IMR-90 (cell line): ENCODE data around the gene C10orf90. TPM values are rescaled to one million over a fixed set of nuclear protein-coding genes. Genes with fewer than 3 reads are reported as not detected.

Experiments
- ATAC-seq: fragments of 200-7000 bp; cut with Tn5 transposase; 2 replicates; pipeline ENCODE4 v1.9.1; 2020; ENCODE audit warnings: low read depth, mild to moderate bottlenecking, moderate library complexity
- BruUV-seq: library from RNA; stranded (reverse); fragments of 400-500 nt; replicated peaks from 2 replicates; lab custom pipeline; 2021; lab: Mats Ljungman, UMichigan
- CTCF ChIA-PET: fragments of 300-600 bp; formaldehyde crosslinking; extraction: SDS; loops from one replicate; lab custom pipeline; 2021; ENCODE audit warnings: antibody characterized with exemption; lab: Yijun Ruan, JAX
- POLR2A ChIA-PET: fragments of 300-600 bp; sonication (Branson Sonifier 250); formaldehyde crosslinking; loops from one replicate; lab custom pipeline; 2022; ENCODE audit warnings: antibody characterized with exemption; ENCODE audit not compliant: unreplicated experiment; lab: Charles Lee
- DNase-seq: peaks from one replicate; pipeline ENCODE4 v3.0.0; 2013
- H2AFZ ChIP-seq: replicated peaks from 2 replicates; pipeline ENCODE3; 2013; ENCODE audit warnings: low read length, mild to moderate bottlenecking; ENCODE audit not compliant: poor library complexity
- H2AK5ac ChIP-seq: 2 replicates; pipeline ENCODE4 v1.6.1; 2013; ENCODE audit warnings: low read depth, low read length, inconsistent platforms
- H2AK9ac ChIP-seq: replicated peaks from 2 replicates; pipeline ENCODE3; 2013; ENCODE audit warnings: mild to moderate bottlenecking, low read depth, low read length, moderate library complexity; ENCODE audit not compliant: poor library complexity
- H2BK120ac ChIP-seq: 2 replicates; pipeline ENCODE4 v1.6.1; 2013; ENCODE audit warnings: low read depth, low read length, inconsistent platforms
- H2BK15ac ChIP-seq: 3 replicates; pipeline ENCODE4 v1.6.1; 2013; ENCODE audit warnings: low read depth, low read length, inconsistent platforms
- H2BK20ac ChIP-seq: 2 replicates; pipeline ENCODE4 v1.6.1; 2013; ENCODE audit warnings: low read depth, mild to moderate bottlenecking, inconsistent platforms, low read length, moderate library complexity
- H2BK5ac ChIP-seq: 2 replicates; pipeline ENCODE4 v1.6.1; 2013; ENCODE audit warnings: mild to moderate bottlenecking, low read depth, low read length, inconsistent platforms; ENCODE audit not compliant: poor library complexity, severe bottlenecking
- H3K14ac ChIP-seq: replicated peaks from 2 replicates; pipeline ENCODE4 v1.6.1; 2013; ENCODE audit warnings: low read depth, low read length, inconsistent platforms
- H3K18ac ChIP-seq: 2 replicates; pipeline ENCODE4 v1.6.1; 2013; ENCODE audit warnings: low read depth, low read length, control low read depth
- H3K23ac ChIP-seq: 2 replicates; pipeline ENCODE4 v1.6.1; 2013; ENCODE audit warnings: low read depth, low read length, inconsistent platforms
- H3K27ac ChIP-seq: 2 replicates; pipeline ENCODE4 v1.5.1; 2013; ENCODE audit warnings: mild to moderate bottlenecking, control low read depth, low read length; ENCODE audit not compliant: insufficient read depth
- H3K27me3 ChIP-seq: 2 replicates; pipeline ENCODE4 v1.6.1; 2013; ENCODE audit warnings: low read length; ENCODE audit not compliant: control insufficient read depth, insufficient read depth
- H3K36me3 ChIP-seq: 2 replicates; pipeline ENCODE4 v1.6.1; 2013; ENCODE audit warnings: low read length, mixed read lengths; ENCODE audit not compliant: control insufficient read depth, insufficient read depth
- H3K4ac ChIP-seq: 2 replicates; pipeline ENCODE4 v1.6.1; 2013; ENCODE audit warnings: low read depth, low read length, inconsistent platforms
- H3K4me1 ChIP-seq: 2 replicates; pipeline ENCODE4 v1.6.1; 2013; ENCODE audit warnings: low read length, mixed read lengths; ENCODE audit not compliant: control insufficient read depth, insufficient read depth
- H3K4me2 ChIP-seq: 2 replicates; pipeline ENCODE4 v1.6.1; 2013; ENCODE audit warnings: low read depth, mild to moderate bottlenecking, control low read depth, low read length, moderate library complexity
- H3K4me3 ChIP-seq: 2 replicates; pipeline ENCODE4 v1.5.1; 2013; ENCODE audit warnings: low read depth, mild to moderate bottlenecking, control low read depth, low read length, moderate library complexity; ENCODE audit not compliant: insufficient read depth
- H3K56ac ChIP-seq: 2 replicates; pipeline ENCODE4 v1.6.1; 2013; ENCODE audit warnings: low read length, inconsistent platforms; ENCODE audit not compliant: insufficient read depth; ENCODE audit errors: extremely low read depth
- H3K79me1 ChIP-seq, 2 experiments: 2 replicates each; pipeline ENCODE4 v1.6.1; 2013; ENCODE audit warnings: low read length in 2 of 2, inconsistent platforms in 1 of 2, low read depth in 1 of 2
- H3K9ac ChIP-seq: 2 replicates; pipeline ENCODE4 v1.6.1; 2013; ENCODE audit warnings: low read depth, low read length, control low read depth
- H3K9me1 ChIP-seq: 2 replicates; pipeline ENCODE4 v1.6.1; 2013; ENCODE audit warnings: low read length, inconsistent platforms; ENCODE audit not compliant: insufficient read depth
- H3K9me3 ChIP-seq: 2 replicates; pipeline ENCODE4 v1.6.1; 2013; ENCODE audit warnings: low read length; ENCODE audit not compliant: control insufficient read depth, insufficient read depth
- H4K20me1 ChIP-seq: 2 replicates; pipeline ENCODE4 v1.6.1; 2013; ENCODE audit warnings: low read length, inconsistent platforms; ENCODE audit not compliant: insufficient read depth
- H4K5ac ChIP-seq: 2 replicates; pipeline ENCODE4 v1.6.1; 2013; ENCODE audit warnings: mild to moderate bottlenecking, low read depth, low read length, control low read depth
- H4K8ac ChIP-seq, 2 experiments: 2 replicates each; pipeline ENCODE4 v1.6.1; 2013; ENCODE audit warnings: low read depth in 2 of 2, low read length in 2 of 2, control low read depth in 1 of 2, inconsistent platforms in 1 of 2
- H4K91ac ChIP-seq: 2 replicates; pipeline ENCODE4 v1.6.1; 2013; ENCODE audit warnings: low read depth, low read length, inconsistent platforms; ENCODE audit not compliant: insufficient read depth
- MAFK ChIP-seq: IDR thresholded peaks from 2 replicates; pipeline ENCODE4 v1.6.1; 2012; ENCODE audit warnings: low read depth, low read length, improper control_type of control experiment
- WGBS, 2 experiments: methylation state at CpG; one replicate each; pipeline versions ENCODE4 v1.1.5 to v1.1.7; 2013; ENCODE audit warnings: missing lambda C conversion rate in 2 of 2; ENCODE audit not compliant: insufficient read length in 1 of 2; ENCODE audit errors: extremely low coverage in 2 of 2; 5-methylcytosine and 5-hydroxymethylcytosine counted together
- dilution Hi-C: fragments of 300-500 bp; cut with HindIII; formaldehyde crosslinking; loops from one replicate; pipeline ENCODE4 v1.14.3; 2018; ENCODE audit warnings: low sequenced_read_pairs; ENCODE audit not compliant: unreplicated experiment
- in situ Hi-C: fragments of 300-500 bp; cut with MboI; formaldehyde crosslinking; loops from 3 replicates; pipeline ENCODE4 v1.14.3; 2019; ENCODE audit warnings: low sequenced_read_pairs, inconsistent platforms, mixed read lengths
- intact Hi-C: fragments of 100-400 bp; cut with micrococcal nuclease; formaldehyde crosslinking; loops from 2 replicates; pipeline ENCODE4 v1.10.0; 2022
- polyA plus RNA-seq, 3 experiments: library from polyadenylated mRNA; depleted of rRNA; stranded (reverse); fragments of >200 nt; gene quantifications; 2 replicates each; pipeline ENCODE4 v1.2.3, GENCODE V29; 2012; ENCODE audit warnings: low replicate concordance in 1 of 3
- total RNA-seq: library from RNA; depleted of rRNA; stranded (reverse); fragments of >200 nt; gene quantifications from 2 replicates; pipeline ENCODE4 v1.2.3, GENCODE V29; 2012

C10orf90 gene
- total and polyA plus RNA-seq, 2 of the 4 experiments (the other 2 are of a cell fraction), result 0.05 to 0.18 TPM

DNA sequence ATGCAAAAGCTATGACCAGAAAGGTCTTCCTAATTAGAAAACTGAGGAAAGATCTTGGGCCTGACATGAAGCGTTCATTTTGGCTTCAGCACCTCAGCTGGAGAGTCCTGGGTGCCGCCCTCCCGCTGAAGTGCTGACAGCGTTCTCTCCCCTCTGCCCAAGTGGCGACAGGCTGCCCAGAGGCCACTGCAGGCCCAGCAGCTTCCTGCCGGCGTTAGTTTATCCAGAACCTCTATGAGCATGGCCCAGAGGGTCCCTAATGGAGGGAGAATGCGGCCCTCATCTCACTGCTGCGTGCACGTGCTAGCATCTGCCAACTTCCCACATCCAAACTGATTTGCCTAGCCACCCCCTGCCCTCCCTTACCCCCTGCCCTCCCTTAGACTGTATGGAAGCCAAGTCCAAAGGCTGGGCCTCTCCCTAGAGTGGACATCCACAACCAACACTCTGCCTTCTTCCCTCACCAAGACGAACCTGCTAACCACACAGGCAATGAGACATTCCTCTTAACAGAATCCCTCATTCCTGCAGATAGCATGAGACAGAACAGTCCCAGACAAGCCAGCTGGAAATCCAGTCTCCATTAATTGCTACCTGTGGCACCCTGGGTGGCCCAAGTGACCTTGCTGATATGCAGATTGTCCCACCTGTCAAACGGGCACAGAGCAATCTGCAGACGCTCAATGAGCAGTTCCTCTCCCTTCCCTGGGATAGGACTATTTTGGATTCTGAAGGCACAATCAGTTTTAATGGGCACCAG, 108.4 kb downstream of the C10orf90 start:
- no peak overlapping the region for H3K4me3 ChIP-seq
- dilution Hi-C loops, result no loop called here
- H2AK9ac ChIP-seq, result peak overlapping the region; percentile 13
- 35% methylated on average over 8 of the region's 13 CpGs; no CpG with 5 or more reads in 1 of the 2 experiments for WGBS, 2 experiments
- H3K9ac ChIP-seq, result no peak overlapping the region
- no peak overlapping the region for H3K4ac ChIP-seq
- H4K8ac ChIP-seq, result no peak overlapping the region
- H3K56ac ChIP-seq, result peak overlapping the region; percentile 14; the same call in 1 of the 2 replicates
- DNase-seq (no peak), ATAC-seq (peak; percentile 44)
- H2BK5ac ChIP-seq, result no peak overlapping the region
- ChIA-PET POLR2A (no interaction called here), CTCF (no interaction called here)
- in situ Hi-C loops, result no loop called here
- H3K18ac ChIP-seq, result no peak overlapping the region
- no peak for TF ChIP-seq MAFK
- H4K5ac ChIP-seq, result no peak overlapping the region
- no peaks in the 10 kb centered on the region for H4K20me1 ChIP-seq
- H3K36me3 ChIP-seq, result no peaks in the 10 kb centered on the region
- no peak overlapping the region for H4K91ac ChIP-seq
- H3K4me2 ChIP-seq, result no peak overlapping the region; the same call in 1 of the 2 replicates
- no peak overlapping the region for H2AFZ ChIP-seq
- H3K79me1 ChIP-seq, result no peaks in the 10 kb centered on the region
- no TSS peak for BruUV-seq
- no peak overlapping the region for H2BK15ac ChIP-seq
- H3K23ac ChIP-seq, result no peak overlapping the region
- peaks cover 3% of the 10 kb centered on the region; the same call in 1 of the 2 replicates for H3K27me3 ChIP-seq
- no peaks in the 10 kb centered on the region for H3K9me1 ChIP-seq
- H3K27ac ChIP-seq, result no peak overlapping the region
- intact Hi-C loops, result no loop called here
- H2BK120ac ChIP-seq, result no peak overlapping the region
- H3K4me1 ChIP-seq, result no peaks in the 10 kb centered on the region
- no peak overlapping the region for H2AK5ac ChIP-seq
- no peak overlapping the region for H3K14ac ChIP-seq
- no peaks in the 10 kb centered on the region for H3K9me3 ChIP-seq
- no peak overlapping the region for H2BK20ac ChIP-seq
